ENCODE data around the gene PCGF5. TPM values are rescaled to one million over a fixed set of nuclear protein-coding genes. Genes with fewer than 3 reads are reported as not detected.
"Not testable (repeated sequence)": the region's sequence is repeated elsewhere in the genome, so short reads cannot be mapped to it uniquely, and the experiment has no call there.

The PCGF5 gene
- total RNA-seq, 1 donor from 2014 or later: 36.6 TPM

GRCh38 chr10:91257310-91257709, 36.8 kb downstream of the PCGF5 start:
- no peak for DNase-seq (ENCODE audit: low read depth)
- Histone ChIP-seq H3K36me3 (ENCODE audit: control insufficient read depth, insufficient read depth, low read length) (no peaks in the 10 kb centered on the region), H3K27me3 (ENCODE audit: control insufficient read depth, insufficient read depth, low read length) (no peaks in the 10 kb centered on the region), H3K4me3 (ENCODE audit: low read depth, low read length) (no peak overlapping the region)
- TF ChIP-seq, protein P1, sequence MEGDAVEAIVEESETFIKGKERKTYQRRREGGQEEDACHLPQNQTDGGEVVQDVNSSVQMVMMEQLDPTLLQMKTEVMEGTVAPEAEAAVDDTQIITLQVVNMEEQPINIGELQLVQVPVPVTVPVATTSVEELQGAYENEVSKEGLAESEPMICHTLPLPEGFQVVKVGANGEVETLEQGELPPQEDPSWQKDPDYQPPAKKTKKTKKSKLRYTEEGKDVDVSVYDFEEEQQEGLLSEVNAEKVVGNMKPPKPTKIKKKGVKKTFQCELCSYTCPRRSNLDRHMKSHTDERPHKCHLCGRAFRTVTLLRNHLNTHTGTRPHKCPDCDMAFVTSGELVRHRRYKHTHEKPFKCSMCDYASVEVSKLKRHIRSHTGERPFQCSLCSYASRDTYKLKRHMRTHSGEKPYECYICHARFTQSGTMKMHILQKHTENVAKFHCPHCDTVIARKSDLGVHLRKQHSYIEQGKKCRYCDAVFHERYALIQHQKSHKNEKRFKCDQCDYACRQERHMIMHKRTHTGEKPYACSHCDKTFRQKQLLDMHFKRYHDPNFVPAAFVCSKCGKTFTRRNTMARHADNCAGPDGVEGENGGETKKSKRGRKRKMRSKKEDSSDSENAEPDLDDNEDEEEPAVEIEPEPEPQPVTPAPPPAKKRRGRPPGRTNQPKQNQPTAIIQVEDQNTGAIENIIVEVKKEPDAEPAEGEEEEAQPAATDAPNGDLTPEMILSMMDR (IDR thresholded peaks at IDR 0.05; ENCODE audit: insufficient read depth, low read length, poor library complexity, severe bottlenecking): no peak

DNA sequence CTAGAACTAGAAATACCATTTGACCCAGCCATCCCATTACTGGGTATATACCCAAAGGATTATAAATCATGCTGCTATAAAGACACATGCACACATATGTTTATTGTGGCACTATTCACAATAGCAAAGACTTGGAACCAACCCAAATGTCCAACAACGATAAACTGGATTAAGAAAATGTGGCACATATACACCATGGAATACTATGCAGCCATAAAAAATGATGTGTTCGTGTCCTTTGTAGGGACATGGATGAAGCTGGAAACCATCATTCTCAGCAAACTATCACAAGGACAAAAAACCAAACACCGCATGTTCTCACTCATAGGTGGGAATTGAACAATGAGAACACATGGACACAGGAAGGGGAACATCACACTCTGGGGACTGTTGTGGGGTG, 40.0 kb downstream of the PCGF5 start:
- H3K4me3 ChIP-seq (ENCODE audit: low read depth, low read length); H3K36me3 ChIP-seq (ENCODE audit: control insufficient read depth, insufficient read depth, low read length); DNase-seq (ENCODE audit: low read depth): not testable (repeated sequence)

GRCh38 chr10:91271886-91272285, 51.4 kb downstream of the PCGF5 start:
- Histone ChIP-seq H3K36me3 (ENCODE audit: control insufficient read depth, insufficient read depth, low read length) (no peaks in the 10 kb centered on the region), H3K27me3 (ENCODE audit: control insufficient read depth, insufficient read depth, low read length) (no peaks in the 10 kb centered on the region), H3K4me3 (ENCODE audit: low read depth, low read length) (no peak overlapping the region)
- TF ChIP-seq, protein P1 (IDR thresholded peaks at IDR 0.05; ENCODE audit: insufficient read depth, low read length, poor library complexity, severe bottlenecking): no peak
- no peak for DNase-seq (ENCODE audit: low read depth)

More for the DNA sequence above, 40.0 kb downstream of the PCGF5 start:
- not testable (repeated sequence) for H3K27me3 ChIP-seq (ENCODE audit: control insufficient read depth, insufficient read depth, low read length)

DNA sequence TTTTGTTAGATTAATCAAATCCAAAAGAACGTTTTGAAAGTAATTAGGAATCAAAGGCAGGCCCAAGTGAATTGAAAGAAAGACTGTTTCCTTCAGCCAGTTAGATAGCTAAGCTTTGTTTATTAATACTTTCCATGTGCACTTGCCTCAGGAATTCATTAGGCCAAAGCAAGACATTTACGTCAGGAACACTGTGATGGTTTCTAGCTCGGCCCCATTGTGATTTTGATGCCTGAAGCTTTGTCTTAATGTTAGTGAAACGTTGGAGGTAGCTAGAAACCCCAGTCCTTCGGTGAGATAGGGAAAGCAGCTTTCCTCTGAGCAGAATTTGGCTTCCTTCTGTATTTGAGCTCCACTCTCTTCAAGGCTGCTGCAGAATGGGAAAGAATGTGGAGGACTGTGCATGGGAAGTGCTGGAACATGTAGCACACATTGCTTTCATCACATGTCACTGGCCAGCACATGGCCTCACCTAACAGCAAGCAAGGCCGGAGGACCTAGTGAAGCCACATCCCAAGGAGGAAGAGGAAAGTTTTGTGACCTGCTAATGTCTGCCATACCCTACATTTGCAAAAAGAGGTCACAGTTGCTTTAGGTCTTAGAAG, 64.1 kb downstream of the PCGF5 start:
- H3K36me3 ChIP-seq (ENCODE audit: control insufficient read depth, insufficient read depth, low read length): no peaks in the 10 kb centered on the region
- TF ChIP-seq, protein P1 (IDR thresholded peaks at IDR 0.05; ENCODE audit: insufficient read depth, low read length, poor library complexity, severe bottlenecking): no peak
- H3K4me3 ChIP-seq (ENCODE audit: low read depth, low read length): no peak overlapping the region
- no peaks in the 10 kb centered on the region for H3K27me3 ChIP-seq (ENCODE audit: control insufficient read depth, insufficient read depth, low read length)
- DNase-seq (ENCODE audit: low read depth): no peak

DNA sequence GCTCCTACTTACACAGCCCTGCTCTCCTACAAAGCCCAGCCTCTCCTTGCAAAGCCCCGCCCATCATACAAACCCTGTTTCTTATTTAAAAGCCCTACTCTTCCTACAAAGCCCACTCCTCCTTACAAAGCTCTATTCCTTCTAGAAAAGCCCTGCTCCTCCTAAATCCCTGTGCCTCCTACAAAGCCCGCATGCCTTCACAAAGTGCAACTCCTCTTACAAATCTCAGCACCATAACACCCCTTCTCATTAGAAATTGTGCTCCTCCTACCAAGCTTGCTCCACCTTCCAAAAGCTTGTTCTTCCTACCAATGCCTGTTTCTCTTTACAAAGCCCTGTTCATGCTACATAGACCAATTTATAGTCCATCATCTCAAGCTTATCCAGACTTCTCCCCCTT, 66.1 kb downstream of the PCGF5 start:
- TF ChIP-seq, protein P1 (IDR thresholded peaks at IDR 0.05; ENCODE audit: insufficient read depth, low read length, poor library complexity, severe bottlenecking): no peak
- DNase-seq (ENCODE audit: low read depth): no peak
- Histone ChIP-seq H3K4me3 (ENCODE audit: low read depth, low read length) (no peak overlapping the region), H3K27me3 (ENCODE audit: control insufficient read depth, insufficient read depth, low read length) (peaks cover 2% of the 10 kb centered on the region), H3K36me3 (ENCODE audit: control insufficient read depth, insufficient read depth, low read length) (no peaks in the 10 kb centered on the region)

DNA sequence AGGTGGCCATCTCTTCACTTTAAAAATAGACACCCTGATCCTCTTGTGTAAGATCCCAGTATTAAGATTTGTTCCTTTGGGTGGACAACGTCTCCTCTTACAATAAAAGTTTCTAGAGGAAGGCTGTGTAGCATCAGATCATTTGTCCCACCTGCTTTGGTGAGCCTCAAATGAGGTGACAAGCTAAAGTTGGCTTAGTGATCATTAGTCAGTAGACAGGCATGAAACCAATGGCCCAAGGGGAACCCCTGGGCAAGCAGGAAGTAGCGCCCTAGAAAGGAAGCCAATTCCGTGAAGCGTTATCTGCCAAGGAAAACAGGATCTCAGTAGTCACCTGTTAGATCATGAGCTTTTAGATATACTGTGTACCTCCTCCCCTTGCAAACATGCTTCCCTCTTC, 66.8 kb downstream of the PCGF5 start:
- Histone ChIP-seq H3K4me3 (ENCODE audit: low read depth, low read length) (no peak overlapping the region), H3K27me3 (ENCODE audit: control insufficient read depth, insufficient read depth, low read length) (peaks cover 2% of the 10 kb centered on the region), H3K36me3 (ENCODE audit: control insufficient read depth, insufficient read depth, low read length) (no peaks in the 10 kb centered on the region)
- no peak for DNase-seq (ENCODE audit: low read depth)
- TF ChIP-seq, protein P1 (IDR thresholded peaks at IDR 0.05; ENCODE audit: insufficient read depth, low read length, poor library complexity, severe bottlenecking): no peak
